ENCODE data around the gene DST.

GRCh38 chr6:56497691-56498090 is 145.0 kb downstream of the DST start:
- TF ChIP-seq CTCF (IDR thresholded peaks at IDR 0.05; ENCODE audit: low read length) (no peak), EZH2 (optimal IDR thresholded peaks at IDR 0.05; ENCODE audit: low read depth, low read length) (no peak)
